Lower leg skin (tissue), 3 donors: Measurements from ENCODE around the gene GJB2.

ENCODE experiments used
- CTCF ChIP-seq, 3 donors: fragments of 450-650 bp; IDR thresholded peaks; one replicate each; pipeline ENCODE4 v1.5.1; 2016; ENCODE audit warnings: antibody characterized with exemption in 3 of 3, mild to moderate bottlenecking in 3 of 3, moderate library complexity in 2 of 3
- POLR2A ChIP-seq, 2 donors: fragments of 450-650 bp; IDR thresholded peaks; one replicate each; pipeline ENCODE4 v1.6.1; 2016 to 2017; ENCODE audit warnings: antibody characterized with exemption in 2 of 2, mild to moderate bottlenecking in 1 of 2, moderate library complexity in 1 of 2

GRCh38 chr13:20161951-20162300 is 30.8 kb downstream of the GJB2 start:
- TF ChIP-seq POLR2A (IDR thresholded peaks at IDR 0.05) (no peak), CTCF (IDR thresholded peaks at IDR 0.05) (no peak)
